Peyer's patch (tissue), 4 donors: ENCODE data around the gene REXO1. TPM values are rescaled to one million over a fixed set of nuclear protein-coding genes. Genes with fewer than 3 reads are reported as not detected.

Experiments used
- DNase-seq, 3 donors: peaks; one replicate each; pipeline ENCODE4 v3.0.0-alpha.2; 2017 to 2019
- H3K27ac ChIP-seq, 4 donors: fragments of 200-600 bp; sonication (generic); one replicate each; pipeline ENCODE4 v1.5.1; 2016 to 2019
- H3K27me3 ChIP-seq, 2 donors: fragments of 200-600 bp; sonication (generic); one replicate each; pipeline ENCODE4 v1.5.1; 2019
- H3K36me3 ChIP-seq, 3 donors: fragments of 200-600 bp; sonication (generic); one replicate each; pipeline ENCODE4 v1.5.1; 2016 to 2019
- H3K4me1 ChIP-seq, 4 donors: fragments of 200-600 bp; sonication (generic); one replicate each; pipeline ENCODE4 v1.5.1; 2016 to 2019
- H3K4me3 ChIP-seq, 4 donors: fragments of 200-600 bp; sonication (generic); 1 replicate in 3 of 4; 2 replicates in 1 of 4; pipeline ENCODE4 v1.5.1; 2016 to 2019; ENCODE audit warnings: mild to moderate bottlenecking in 1 of 4
- H3K9me3 ChIP-seq, 4 donors: fragments of 200-600 bp; sonication (generic); one replicate each; pipeline ENCODE4 v1.5.1; 2016 to 2019; ENCODE audit warnings: mild to moderate bottlenecking in 1 of 4
- CTCF ChIP-seq, 6 experiments: fragments of 450-650 bp in 4 of 6; fragments of 200-600 bp in 2 of 6; sonication (generic) in 1 of 6; IDR thresholded peaks; one replicate each; pipeline ENCODE4 v1.5.1; 2017 to 2019; ENCODE audit warnings: antibody characterized with exemption in 6 of 6, mild to moderate bottlenecking in 3 of 6, moderate library complexity in 1 of 6
- POLR2A ChIP-seq, 2 donors: fragments of 450-650 bp; IDR thresholded peaks; one replicate each; pipeline ENCODE4 v1.5.1; 2017; ENCODE audit warnings: antibody characterized with exemption in 2 of 2, mild to moderate bottlenecking in 2 of 2, moderate library complexity in 2 of 2
- total RNA-seq, 4 donors: library from RNA; depleted of rRNA; stranded (reverse); fragments of >200 nt; gene quantifications; one replicate each; pipeline ENCODE4 v1.1.0, GENCODE V29; 2016

Gene REXO1
- total RNA-seq, 4 donors from 2014 or later: 47.0 to 101 (median 57.2) TPM

GRCh38 chr19:1871630-1872029 is 23.3 kb upstream of the REXO1 start:
- H3K27me3 ChIP-seq: no peaks in the 10 kb centered on the region
- no peak overlapping the region for H3K27ac ChIP-seq
- H3K4me1 ChIP-seq: peaks cover 0 to 32% (median 15%) of the 10 kb centered on the region in 4 donors
- TF ChIP-seq POLR2A (IDR thresholded peaks at IDR 0.05): no peak
- H3K36me3 ChIP-seq: peaks cover 0 to 27% (median 0%) of the 10 kb centered on the region in 3 donors
- H3K9me3 ChIP-seq: no peaks in the 10 kb centered on the region
- no peak for DNase-seq
- H3K4me3 ChIP-seq: no peak overlapping the region

GRCh38 chr19:1871140-1871597 is 22.9 kb upstream of the REXO1 start:
- DNase-seq: no peak
- Histone ChIP-seq H3K4me1 (peaks cover 0 to 28% (median 11%) of the 10 kb centered on the region in 4 donors), H3K27me3 (no peaks in the 10 kb centered on the region), H3K4me3 (no peak overlapping the region), H3K36me3 (peaks cover 0 to 27% (median 0%) of the 10 kb centered on the region in 3 donors), H3K27ac (no peak overlapping the region), H3K9me3 (no peaks in the 10 kb centered on the region)
- TF ChIP-seq CTCF (IDR thresholded peaks at IDR 0.05) (no peak), POLR2A (IDR thresholded peaks at IDR 0.05) (no peak)

GRCh38 chr19:1868971-1869370 is 20.7 kb upstream of the REXO1 start:
- peaks cover 0 to 19% (median 11%) of the 10 kb centered on the region in 4 donors for H3K4me1 ChIP-seq
- no peaks in the 10 kb centered on the region for H3K27me3 ChIP-seq
- peaks cover 0 to 27% (median 0%) of the 10 kb centered on the region in 3 donors for H3K36me3 ChIP-seq
- H3K27ac ChIP-seq: no peak overlapping the region
- TF ChIP-seq CTCF (IDR thresholded peaks at IDR 0.05): no peak
- no peak for TF ChIP-seq POLR2A (IDR thresholded peaks at IDR 0.05)
- H3K4me3 ChIP-seq: no peak overlapping the region
- DNase-seq: no peak
- H3K9me3 ChIP-seq: no peaks in the 10 kb centered on the region

- Histone ChIP-seq H3K4me1 (peaks cover 0 to 10% (median under 1%) of the 10 kb centered on the region in 4 donors), H3K9me3 (no peaks in the 10 kb centered on the region), H3K4me3 (no peak overlapping the region), H3K27ac (no peak overlapping the region), H3K27me3 (no peaks in the 10 kb centered on the region), H3K36me3 (peaks cover 0 to 18% (median 0%) of the 10 kb centered on the region in 3 donors)
- TF ChIP-seq CTCF (IDR thresholded peaks at IDR 0.05) (no peak), POLR2A (IDR thresholded peaks at IDR 0.05) (no peak)
- DNase-seq: no peak
These were observed 19.1 kb upstream of the REXO1 start for GRCh38 chr19:1867349-1867724.

GRCh38 chr19:1866693-1867348 is 18.5 kb upstream of the REXO1 start:
- no peak for DNase-seq

More at GRCh38 chr19:1866693-1867348, 18.5 kb upstream of the REXO1 start:
- no peaks in the 10 kb centered on the region for H3K9me3 ChIP-seq
- H3K36me3 ChIP-seq: peaks cover 0 to 15% (median 0%) of the 10 kb centered on the region in 3 donors
- peaks cover 0 to 15% (median 3%) of the 10 kb centered on the region in 4 donors for H3K4me1 ChIP-seq
- TF ChIP-seq CTCF (IDR thresholded peaks at IDR 0.05) (no peak), POLR2A (IDR thresholded peaks at IDR 0.05) (no peak)
- no peaks in the 10 kb centered on the region for H3K27me3 ChIP-seq
- H3K27ac ChIP-seq: no peak overlapping the region
- H3K4me3 ChIP-seq: no peak overlapping the region
